CD14-positive monocyte (primary cell): Measurements from ENCODE around the gene MOK. TPM values are rescaled to one million over a fixed set of nuclear protein-coding genes. Genes with fewer than 3 reads are reported as not detected.

Experiments used
- DNase-seq, 3 donors: peaks; one replicate each; pipeline ENCODE4 v3.0.0-alpha.2; 2011 to 2022
- H2AFZ ChIP-seq: 2 replicates; pipeline ENCODE4 v1.6.0; 2012; ENCODE audit warnings: mild to moderate bottlenecking, low read depth, low read length, inconsistent platforms; ENCODE audit not compliant: insufficient read depth, poor library complexity, severe bottlenecking
- H3K27ac ChIP-seq, 2 donors: 1 replicate in 1 of 2; 2 replicates in 1 of 2; pipeline ENCODE4 v1.5.1; 2012 to 2013; ENCODE audit warnings: low read length in 2 of 2, control low read depth in 1 of 2, inconsistent platforms in 1 of 2, low read depth in 1 of 2, mild to moderate bottlenecking in 1 of 2
- H3K27me3 ChIP-seq, 2 donors: one replicate each; pipeline versions ENCODE4 v1.6.0 to v1.6.1; 2011 to 2013; ENCODE audit warnings: low read length in 2 of 2; ENCODE audit not compliant: control insufficient read depth in 2 of 2, insufficient read depth in 2 of 2
- H3K36me3 ChIP-seq, 2 donors: replicated peaks in 1 of 2; 1 replicate in 1 of 2; 2 replicates in 1 of 2; pipeline versions ENCODE4 v1.5.1 to v1.6.1; 2012 to 2013; ENCODE audit warnings: low read length in 2 of 2, control low read depth in 1 of 2, inconsistent platforms in 1 of 2, mild to moderate bottlenecking in 1 of 2; ENCODE audit not compliant: insufficient read depth in 2 of 2, control insufficient read depth in 1 of 2
- H3K4me1 ChIP-seq, 2 donors: 1 replicate in 1 of 2; 2 replicates in 1 of 2; pipeline versions ENCODE4 v1.5.1 to v1.6.1; 2012 to 2013; ENCODE audit warnings: low read length in 2 of 2, control low read depth in 1 of 2, inconsistent platforms in 1 of 2, mild to moderate bottlenecking in 1 of 2, moderate library complexity in 1 of 2; ENCODE audit not compliant: insufficient read depth in 2 of 2, control insufficient read depth in 1 of 2
- H3K4me2 ChIP-seq: replicated peaks from 2 replicates; pipeline ENCODE3; 2012; ENCODE audit warnings: low read length, moderate library complexity, mild to moderate bottlenecking; ENCODE audit not compliant: poor library complexity, severe bottlenecking; ENCODE audit errors: extremely low read depth
- H3K4me3 ChIP-seq, 3 experiments: fragments of 200-600 bp in 1 of 3; sonication (generic) in 1 of 3; replicated peaks in 1 of 3; 1 replicate in 2 of 3; 2 replicates in 1 of 3; pipeline ENCODE4 v1.5.1; 2011 to 2013; ENCODE audit warnings: low read length in 3 of 3, mild to moderate bottlenecking in 3 of 3, control low read depth in 2 of 3, low read depth in 2 of 3, inconsistent platforms in 1 of 3, moderate library complexity in 1 of 3
- H3K79me2 ChIP-seq: 2 replicates; pipeline ENCODE4 v1.6.0; 2012; ENCODE audit warnings: mild to moderate bottlenecking, control low read depth, inconsistent platforms, low read length, moderate library complexity; ENCODE audit not compliant: insufficient read depth
- H3K9ac ChIP-seq: 2 replicates; pipeline ENCODE4 v1.6.0; 2017; ENCODE audit warnings: low read length, mild to moderate bottlenecking; ENCODE audit not compliant: insufficient read depth, poor library complexity, severe bottlenecking
- H3K9me3 ChIP-seq, 2 donors: replicated peaks in 1 of 2; 1 replicate in 1 of 2; 2 replicates in 1 of 2; pipeline versions ENCODE4 v1.5.1 to v1.6.1; 2012 to 2013; ENCODE audit warnings: low read length in 2 of 2, control low read depth in 1 of 2; ENCODE audit not compliant: control insufficient read depth in 1 of 2, insufficient read depth in 1 of 2
- H4K20me1 ChIP-seq: 2 replicates; pipeline ENCODE4 v1.6.0; 2012; ENCODE audit warnings: mild to moderate bottlenecking, low read length, control low read depth, moderate library complexity; ENCODE audit not compliant: insufficient read depth
- H3K27ac Mint-ChIP-seq, 7 donors: one replicate each; pipeline ENCODE4 v1.8.0; 2020; ENCODE audit warnings: mild to moderate bottlenecking in 7 of 7, mixed read lengths in 7 of 7, moderate library complexity in 6 of 7, inconsistent platforms in 2 of 7
- H3K27me3 Mint-ChIP-seq, 3 donors: one replicate each; pipeline ENCODE4 v1.8.0; 2021 to 2022; ENCODE audit warnings: low read depth in 3 of 3, mild to moderate bottlenecking in 3 of 3, mixed read lengths in 3 of 3, moderate library complexity in 3 of 3, inconsistent platforms in 1 of 3
- H3K36me3 Mint-ChIP-seq, 2 donors: one replicate each; pipeline ENCODE4 v1.8.0; 2020; ENCODE audit warnings: mixed read lengths in 2 of 2, inconsistent platforms in 1 of 2, mild to moderate bottlenecking in 1 of 2
- H3K4me1 Mint-ChIP-seq: one replicate; pipeline ENCODE4 v1.8.0; 2020; ENCODE audit warnings: mild to moderate bottlenecking, mixed read lengths
- H3K4me3 Mint-ChIP-seq, 2 donors: one replicate each; pipeline ENCODE4 v1.8.0; 2020; ENCODE audit warnings: mild to moderate bottlenecking in 2 of 2, mixed read lengths in 2 of 2, moderate library complexity in 1 of 2
- H3K9me3 Mint-ChIP-seq, 7 donors: one replicate each; pipeline ENCODE4 v1.8.0; 2020 to 2022; ENCODE audit warnings: mixed read lengths in 7 of 7, mild to moderate bottlenecking in 6 of 7, moderate library complexity in 6 of 7, inconsistent platforms in 2 of 7
- WGBS: methylation state at CpG from one replicate; pipeline ENCODE4 v1.1.5; 2013; ENCODE audit warnings: missing lambda C conversion rate; ENCODE audit not compliant: insufficient coverage; 5-methylcytosine and 5-hydroxymethylcytosine counted together
- intact Hi-C, 2 donors: fragments of 100-400 bp; cut with micrococcal nuclease; formaldehyde crosslinking; loops; one replicate each; pipeline versions ENCODE4 v1.15.0 to v1.15.1; 2023
- polyA plus RNA-seq, 3 donors: library from polyadenylated mRNA; depleted of rRNA in 1 of 3; unstranded in 2 of 3; stranded (reverse) in 1 of 3; fragments of 300-500 nt in 2 of 3; fragments of >200 nt in 1 of 3; fragmentation: Illumina TruSeq in 2 of 3; gene quantifications; 1 replicate in 2 of 3; 2 replicates in 1 of 3; pipeline ENCODE4 v1.2.3, GENCODE V29; 2012 to 2021
- TF ChIP-seq, protein P1 (sequence below): fragments of 200-600 bp; IDR thresholded peaks from one replicate; pipeline ENCODE4 v1.8.0; 2022; ENCODE audit warnings: antibody characterized with exemption, mild to moderate bottlenecking

The MOK gene
- polyA plus RNA-seq, 3 donors: 0.67 to 3.4 (median 1.8) TPM

DNA sequence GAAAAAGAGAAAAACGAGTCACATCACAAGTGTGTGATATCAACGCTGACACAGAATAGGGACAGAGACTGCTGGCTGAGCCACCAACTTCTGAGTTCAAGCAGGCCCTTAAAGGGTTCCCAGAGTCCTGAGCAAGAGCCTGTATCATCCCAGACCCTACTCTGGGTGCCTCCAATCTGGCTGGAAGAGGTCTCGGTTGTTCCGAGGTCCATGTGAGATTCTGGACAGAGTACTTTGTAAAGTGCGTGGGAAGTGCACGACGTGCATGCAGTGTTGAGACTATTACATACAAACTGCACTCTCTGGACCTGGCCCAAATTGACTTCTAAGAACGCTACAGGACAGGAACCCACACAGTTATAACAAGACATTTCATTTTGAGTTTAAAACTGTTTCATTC lies 40.6 kb downstream of the MOK start:
- Mint-ChIP-seq H3K4me1 (no peaks in the 10 kb centered on the region), H3K9me3 (no peaks in the 10 kb centered on the region), H3K36me3 (no peaks in the 10 kb centered on the region), H3K27me3 (peaks cover 0 to 3% (median 2%) of the 10 kb centered on the region in 3 donors), H3K27ac (no peak overlapping the region), H3K4me3 (no peak overlapping the region)
- intact Hi-C loops: no loop called here
- Histone ChIP-seq H4K20me1 (no peaks in the 10 kb centered on the region), H3K9ac (no peak overlapping the region), H3K27me3 (no peaks in the 10 kb centered on the region), H2AFZ (no peak overlapping the region), H3K9me3 (no peaks in the 10 kb centered on the region), H3K27ac (no peak overlapping the region), H3K36me3 (no peaks in the 10 kb centered on the region), H3K4me2 (no peak overlapping the region), H3K4me1 (no peaks in the 10 kb centered on the region), H3K4me3 (no peak overlapping the region), H3K79me2 (no peaks in the 10 kb centered on the region)
- 100% methylated on average over 2 of the region's 8 CpGs for WGBS
- TF ChIP-seq, protein P1, sequence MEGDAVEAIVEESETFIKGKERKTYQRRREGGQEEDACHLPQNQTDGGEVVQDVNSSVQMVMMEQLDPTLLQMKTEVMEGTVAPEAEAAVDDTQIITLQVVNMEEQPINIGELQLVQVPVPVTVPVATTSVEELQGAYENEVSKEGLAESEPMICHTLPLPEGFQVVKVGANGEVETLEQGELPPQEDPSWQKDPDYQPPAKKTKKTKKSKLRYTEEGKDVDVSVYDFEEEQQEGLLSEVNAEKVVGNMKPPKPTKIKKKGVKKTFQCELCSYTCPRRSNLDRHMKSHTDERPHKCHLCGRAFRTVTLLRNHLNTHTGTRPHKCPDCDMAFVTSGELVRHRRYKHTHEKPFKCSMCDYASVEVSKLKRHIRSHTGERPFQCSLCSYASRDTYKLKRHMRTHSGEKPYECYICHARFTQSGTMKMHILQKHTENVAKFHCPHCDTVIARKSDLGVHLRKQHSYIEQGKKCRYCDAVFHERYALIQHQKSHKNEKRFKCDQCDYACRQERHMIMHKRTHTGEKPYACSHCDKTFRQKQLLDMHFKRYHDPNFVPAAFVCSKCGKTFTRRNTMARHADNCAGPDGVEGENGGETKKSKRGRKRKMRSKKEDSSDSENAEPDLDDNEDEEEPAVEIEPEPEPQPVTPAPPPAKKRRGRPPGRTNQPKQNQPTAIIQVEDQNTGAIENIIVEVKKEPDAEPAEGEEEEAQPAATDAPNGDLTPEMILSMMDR: no peak
- no peak for DNase-seq

DNA sequence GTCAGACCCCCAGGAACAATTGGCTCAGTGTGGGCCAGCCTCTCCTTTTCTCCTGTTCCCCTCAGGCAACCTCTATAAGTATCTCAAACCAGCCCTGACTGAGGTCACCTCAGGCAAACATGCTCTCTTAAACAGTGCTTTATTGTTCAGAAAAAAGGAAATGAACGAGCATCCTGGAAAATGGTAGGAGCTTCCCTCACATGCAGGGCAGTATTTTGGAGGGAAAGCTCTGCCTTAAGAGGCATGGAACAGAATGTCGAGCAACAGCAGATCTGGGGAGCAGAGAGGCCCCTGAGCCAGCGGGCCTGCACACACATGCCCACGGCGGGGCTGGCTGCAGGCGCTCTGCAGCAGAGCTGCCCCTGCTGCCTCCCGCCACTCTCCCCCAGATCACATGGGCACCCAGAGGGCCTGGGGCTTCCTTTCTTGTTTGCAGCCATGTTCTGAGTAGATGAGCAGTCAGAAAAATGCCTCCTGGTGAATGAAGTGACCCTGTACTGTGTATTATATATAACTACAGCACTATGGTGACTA lies 42.0 kb downstream of the MOK start:
- WGBS: 100% methylated on average over 2 of the region's 7 CpGs

More for the DNA sequence above, 42.0 kb downstream of the MOK start:
- no peaks in the 10 kb centered on the region for H3K4me1 Mint-ChIP-seq
- Histone ChIP-seq H3K4me2 (no peak overlapping the region), H3K4me3 (no peak overlapping the region), H3K9me3 (no peaks in the 10 kb centered on the region), H2AFZ (no peak overlapping the region), H3K27me3 (no peaks in the 10 kb centered on the region), H3K27ac (no peak overlapping the region), H4K20me1 (no peaks in the 10 kb centered on the region), H3K36me3 (no peaks in the 10 kb centered on the region), H3K4me1 (no peaks in the 10 kb centered on the region), H3K79me2 (no peaks in the 10 kb centered on the region), H3K9ac (no peak overlapping the region)
- H3K27me3 Mint-ChIP-seq: peaks cover 0 to 3% (median 2%) of the 10 kb centered on the region in 3 donors
- DNase-seq: no peak
- peaks cover 0 to 1% (median 0%) of the 10 kb centered on the region in 7 donors for H3K9me3 Mint-ChIP-seq
- intact Hi-C loops: no loop called here
- no peak overlapping the region for H3K4me3 Mint-ChIP-seq
- peak overlapping the region in 1 of 7 donors; percentile 48 for H3K27ac Mint-ChIP-seq
- TF ChIP-seq, protein P1: no peak
- no peaks in the 10 kb centered on the region for H3K36me3 Mint-ChIP-seq
